HG03354 (cell line): ENCODE results near the gene FIS1.

Experiments
- ATAC-seq: cut with Tn5 transposase; IDR thresholded peaks from one replicate; pipeline ENCODE4 v1.9.1; 2021; ENCODE audit warnings: mild to moderate bottlenecking; ENCODE audit not compliant: unreplicated experiment, poor library complexity, severe bottlenecking

FIS1 gene

DNA sequence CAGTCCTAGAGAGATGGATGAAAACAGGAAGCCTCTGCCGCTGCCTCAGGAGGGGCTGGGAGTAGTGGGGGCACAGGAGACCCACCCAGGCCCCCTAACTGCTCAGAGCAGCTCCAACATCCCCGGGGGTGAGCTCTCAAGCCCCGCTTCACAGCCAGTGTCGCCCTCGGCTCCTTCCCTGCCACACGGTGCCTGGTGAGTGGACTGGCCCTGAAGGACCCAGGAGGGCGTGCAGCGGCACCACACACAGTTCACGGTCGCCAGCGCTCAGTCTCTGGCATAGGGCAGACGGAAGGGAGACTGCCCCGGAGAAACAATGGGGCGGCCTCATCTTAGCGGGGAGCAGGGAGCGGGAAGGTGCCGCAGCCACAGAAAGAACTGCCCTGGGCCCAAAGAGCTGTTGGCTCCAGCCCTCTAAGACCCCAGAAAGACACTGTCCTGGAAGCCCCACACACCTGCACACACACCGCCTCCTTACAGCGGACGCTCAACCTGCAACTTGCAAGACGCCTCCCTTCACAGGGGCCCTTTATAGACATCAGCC lies 8.5 kb downstream of the FIS1 start:
- ATAC-seq, result no peak

DNA sequence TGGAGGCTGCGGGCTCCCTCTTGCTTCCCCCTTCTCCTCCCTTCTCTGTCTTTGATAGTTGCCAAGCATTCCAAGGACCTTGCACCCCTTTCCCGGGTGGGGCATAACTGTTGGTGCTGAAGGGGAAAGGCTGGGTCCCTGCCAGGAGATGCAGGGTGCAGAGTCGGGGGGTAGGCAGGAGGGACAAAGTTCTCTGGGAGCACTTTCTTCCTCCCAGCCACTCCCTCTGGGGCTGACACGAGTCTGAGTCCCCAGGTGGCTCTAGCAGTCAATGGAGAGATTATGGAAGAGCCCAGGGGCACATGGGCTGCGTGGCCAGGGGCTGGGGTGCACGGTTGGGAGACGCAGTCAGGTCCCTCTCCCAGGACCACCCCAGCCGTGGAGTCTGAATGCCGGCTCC lies 9.4 kb downstream of the FIS1 start:
- no peak for ATAC-seq

DNA sequence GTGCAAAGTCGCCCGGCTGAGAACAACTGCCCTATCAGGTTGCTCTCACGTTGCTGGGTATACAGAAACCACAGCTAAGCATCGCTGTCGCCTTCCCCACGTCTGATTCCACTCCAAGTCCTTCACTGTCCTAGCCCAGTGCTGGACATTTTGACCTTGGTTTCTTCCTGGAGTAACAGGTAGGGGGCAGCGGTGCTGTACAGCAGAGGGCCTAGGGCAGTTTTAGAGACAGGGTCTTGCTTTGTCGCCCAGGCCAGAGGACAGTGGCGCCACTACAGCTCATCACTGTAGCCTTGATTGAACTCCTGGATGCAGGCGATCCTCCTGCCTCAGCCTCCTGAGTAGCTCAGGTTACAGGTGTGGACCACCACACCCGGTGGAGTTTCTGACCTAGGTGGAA lies 9.8 kb downstream of the FIS1 start:
- no peak for ATAC-seq

DNA sequence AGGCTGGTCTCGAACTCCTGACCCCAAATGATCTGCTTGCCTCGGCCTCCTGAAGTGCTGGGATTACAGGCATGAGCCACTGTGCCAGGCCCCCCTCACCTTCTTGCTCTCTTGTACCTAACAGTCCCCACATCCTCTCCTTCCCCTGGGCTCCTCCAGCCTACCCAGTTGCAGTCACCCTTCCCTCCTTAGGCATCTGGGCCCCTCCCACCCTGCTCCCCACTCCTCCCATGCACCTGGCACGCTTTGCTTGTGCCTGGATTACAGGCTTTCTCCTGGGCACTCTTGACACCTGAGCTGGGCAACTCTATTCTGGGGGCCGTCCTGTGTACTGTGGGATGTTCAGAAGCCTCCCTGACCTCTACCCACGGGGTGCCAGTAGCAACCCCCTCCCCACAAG lies 10.2 kb downstream of the FIS1 start:
- no peak for ATAC-seq

DNA sequence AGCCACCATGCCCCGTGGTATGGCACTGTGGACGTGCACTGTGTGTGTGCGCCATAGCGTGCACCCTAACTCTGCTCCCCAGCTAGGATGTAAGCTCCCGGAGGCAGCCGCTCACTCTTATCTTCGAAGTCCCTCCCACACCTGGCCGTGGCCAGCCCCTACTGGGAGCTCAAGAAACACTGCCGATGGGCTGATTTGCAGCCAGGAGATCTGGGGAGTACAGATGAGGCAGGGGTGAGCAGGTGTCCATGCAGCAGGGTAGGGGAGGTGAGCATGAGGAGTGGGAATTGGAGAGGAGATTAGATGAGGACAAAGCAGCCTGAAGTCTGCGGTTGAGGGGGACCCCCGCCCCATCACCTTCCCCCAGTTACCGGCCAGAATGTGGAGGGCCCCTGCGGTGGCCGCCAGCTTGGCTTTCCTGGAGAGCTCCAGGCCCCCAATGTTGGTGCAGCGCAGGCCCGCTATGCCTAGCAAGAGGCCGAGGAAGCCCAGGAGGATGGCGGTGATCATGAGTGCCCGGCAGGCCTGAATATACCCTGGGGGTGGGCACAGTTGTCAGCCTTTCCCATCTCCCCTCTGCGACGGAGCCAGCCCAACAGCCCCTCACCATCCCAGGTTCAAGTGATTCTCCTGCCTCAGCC lies 10.9 kb downstream of the FIS1 start:
- no peak for ATAC-seq

DNA sequence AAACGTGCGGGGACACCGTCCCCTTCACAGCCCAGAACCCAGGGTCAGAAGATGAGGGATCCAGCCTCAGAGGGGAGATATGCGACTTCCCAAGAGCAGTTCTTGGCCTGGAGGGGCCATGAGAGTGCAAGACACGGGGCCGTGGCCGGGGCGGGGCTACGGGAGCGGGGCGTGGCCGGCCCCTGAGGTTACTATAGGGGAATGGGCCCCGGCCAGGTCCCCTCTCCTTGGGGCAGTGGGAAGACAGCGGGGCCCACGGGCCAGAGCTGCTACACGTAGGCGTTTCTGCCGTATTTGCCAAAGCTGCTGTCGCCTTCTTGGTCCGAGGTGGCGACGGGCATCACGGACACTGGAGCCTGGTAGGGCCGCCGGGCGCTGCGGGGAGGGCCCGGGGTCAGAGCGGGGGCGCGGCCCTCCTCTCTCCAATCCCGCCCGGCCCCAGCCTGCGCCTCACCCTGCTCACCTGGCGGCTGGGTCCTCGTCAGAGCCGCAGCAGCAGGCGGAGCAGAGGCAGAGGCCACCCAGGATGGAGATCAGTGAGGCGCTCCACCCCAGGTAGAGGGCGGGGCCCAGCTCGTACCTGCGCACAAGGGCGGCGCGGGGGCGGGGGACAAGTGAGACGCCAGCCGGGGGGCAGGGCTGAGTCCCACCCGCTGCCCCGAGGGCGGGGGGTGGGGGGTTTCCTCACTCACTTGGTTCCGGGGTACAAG lies 12.6 kb downstream of the FIS1 start:
- no peak for ATAC-seq

DNA sequence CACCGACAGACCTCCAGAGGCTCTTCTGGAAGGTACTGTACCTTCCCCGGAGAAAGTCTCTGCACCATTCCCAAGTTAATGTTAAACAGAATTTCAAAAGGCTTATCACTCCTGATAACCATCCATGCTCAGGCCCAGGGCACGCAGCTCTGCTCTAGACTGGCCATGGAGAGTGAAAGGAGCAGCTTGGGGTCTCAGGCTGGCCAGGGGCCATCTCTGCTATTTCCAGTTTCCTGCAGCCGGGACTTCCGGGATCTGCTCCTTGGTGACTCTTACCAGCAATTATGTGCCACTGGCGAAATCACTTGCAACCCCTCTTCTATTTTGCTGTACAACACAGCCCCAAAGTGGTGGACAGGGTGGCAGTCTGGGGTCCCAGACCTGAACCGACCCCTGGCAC lies 13.2 kb downstream of the FIS1 start:
- ATAC-seq, result no peak

DNA sequence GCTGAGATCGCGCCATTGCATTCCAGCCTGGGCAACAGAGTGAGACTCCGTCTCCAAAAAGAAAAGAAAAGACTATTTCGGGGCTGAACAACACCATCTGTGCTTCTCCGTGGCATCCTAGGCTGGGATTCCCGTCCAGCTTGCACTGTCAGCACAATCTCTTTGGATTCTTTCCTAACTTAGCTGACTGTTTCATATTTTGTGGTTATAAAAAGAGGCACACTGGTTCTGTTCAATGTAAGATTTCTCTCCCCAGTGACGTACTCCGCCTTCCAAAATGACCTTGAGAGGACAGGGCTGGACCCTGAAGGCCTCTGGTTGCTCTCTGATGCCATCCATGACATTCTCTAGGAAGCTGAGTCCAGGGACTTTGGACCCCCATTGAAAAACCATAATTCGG lies 18.2 kb downstream of the FIS1 start:
- ATAC-seq, result no peak

DNA sequence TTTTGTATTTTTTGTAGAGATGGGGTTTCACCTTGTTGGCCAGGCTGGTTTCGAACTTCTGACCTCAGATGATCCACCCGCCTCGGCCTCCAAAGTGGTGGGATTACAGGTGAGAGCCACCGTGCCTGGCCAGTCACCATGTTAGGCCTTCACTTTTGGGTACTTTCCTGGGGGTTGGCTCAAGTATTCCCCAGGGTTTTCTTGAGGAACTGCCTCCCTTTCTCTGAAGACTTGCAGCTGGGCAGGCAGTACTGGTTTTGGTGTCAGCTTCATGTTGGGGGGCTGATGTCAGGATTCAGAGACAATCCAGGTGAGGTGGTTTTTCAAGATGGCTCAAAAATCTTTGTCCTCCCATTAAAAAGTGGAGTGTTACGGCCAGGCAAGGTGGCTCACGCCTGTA lies 19.2 kb downstream of the FIS1 start:
- no peak for ATAC-seq

DNA sequence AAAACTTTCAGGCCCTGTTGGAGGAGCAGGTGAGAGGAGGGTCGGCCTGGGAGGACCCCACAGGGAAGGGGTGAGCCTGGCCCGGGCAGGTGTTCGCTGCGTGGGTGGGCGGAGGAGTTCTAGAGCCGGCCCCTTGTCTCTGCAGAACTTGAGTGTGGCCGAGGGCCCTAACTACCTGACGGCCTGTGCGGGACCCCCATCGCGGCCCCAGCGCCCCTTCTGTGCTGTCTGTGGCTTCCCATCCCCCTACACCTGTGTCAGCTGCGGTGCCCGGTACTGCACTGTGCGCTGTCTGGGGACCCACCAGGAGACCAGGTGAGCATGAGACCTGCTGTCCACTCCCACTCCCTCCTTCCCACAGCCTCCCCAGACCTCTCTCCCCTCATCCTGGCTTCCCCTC lies 21.4 kb downstream of the FIS1 start:
- ATAC-seq, result no peak

DNA sequence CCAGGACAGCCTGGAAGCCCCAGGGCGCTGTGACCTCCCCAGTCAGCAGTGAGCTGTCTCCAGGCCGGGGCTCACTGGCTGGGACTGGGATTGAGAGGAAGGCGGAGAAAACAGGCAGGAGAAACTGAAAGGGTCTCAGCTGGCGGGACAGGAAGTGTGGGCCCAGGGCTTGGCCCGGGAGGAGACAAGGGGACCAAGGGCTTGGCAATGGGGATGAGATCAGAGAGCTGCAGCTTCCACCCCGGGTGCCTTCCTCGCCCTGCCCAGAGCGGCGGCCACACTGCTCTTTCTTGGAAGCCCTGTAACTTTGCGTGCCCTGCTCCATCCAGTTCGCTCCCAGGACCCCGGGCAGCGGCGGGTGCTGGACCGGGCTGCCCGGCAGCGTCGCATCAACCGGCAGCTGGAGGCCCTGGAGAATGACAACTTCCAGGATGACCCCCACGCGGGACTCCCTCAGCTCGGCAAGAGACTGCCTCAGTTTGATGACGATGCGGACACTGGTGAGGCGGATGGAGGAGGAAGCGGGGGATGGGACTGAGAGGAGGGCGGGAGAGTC lies 22.5 kb downstream of the FIS1 start:
- ATAC-seq, result no peak

DNA sequence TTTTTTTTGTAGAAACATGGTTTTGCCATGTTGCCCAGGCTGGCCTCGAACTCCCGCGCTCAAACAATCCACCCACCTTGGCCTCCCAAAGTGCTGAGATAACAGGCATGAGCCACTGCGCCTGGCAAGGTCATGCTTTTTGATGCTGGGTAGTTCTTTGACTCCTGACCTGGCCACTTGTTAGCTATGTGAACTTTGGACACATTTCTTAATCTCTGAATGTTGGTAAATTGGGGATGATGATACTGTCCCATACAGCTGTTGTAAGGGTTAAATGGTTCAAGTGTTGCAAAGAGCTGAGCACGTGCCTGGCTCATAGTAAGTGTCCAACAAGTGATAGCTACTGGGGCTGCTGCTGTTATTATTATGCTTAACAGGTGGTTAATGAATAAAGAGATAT lies 24.6 kb downstream of the FIS1 start:
- no peak for ATAC-seq

DNA sequence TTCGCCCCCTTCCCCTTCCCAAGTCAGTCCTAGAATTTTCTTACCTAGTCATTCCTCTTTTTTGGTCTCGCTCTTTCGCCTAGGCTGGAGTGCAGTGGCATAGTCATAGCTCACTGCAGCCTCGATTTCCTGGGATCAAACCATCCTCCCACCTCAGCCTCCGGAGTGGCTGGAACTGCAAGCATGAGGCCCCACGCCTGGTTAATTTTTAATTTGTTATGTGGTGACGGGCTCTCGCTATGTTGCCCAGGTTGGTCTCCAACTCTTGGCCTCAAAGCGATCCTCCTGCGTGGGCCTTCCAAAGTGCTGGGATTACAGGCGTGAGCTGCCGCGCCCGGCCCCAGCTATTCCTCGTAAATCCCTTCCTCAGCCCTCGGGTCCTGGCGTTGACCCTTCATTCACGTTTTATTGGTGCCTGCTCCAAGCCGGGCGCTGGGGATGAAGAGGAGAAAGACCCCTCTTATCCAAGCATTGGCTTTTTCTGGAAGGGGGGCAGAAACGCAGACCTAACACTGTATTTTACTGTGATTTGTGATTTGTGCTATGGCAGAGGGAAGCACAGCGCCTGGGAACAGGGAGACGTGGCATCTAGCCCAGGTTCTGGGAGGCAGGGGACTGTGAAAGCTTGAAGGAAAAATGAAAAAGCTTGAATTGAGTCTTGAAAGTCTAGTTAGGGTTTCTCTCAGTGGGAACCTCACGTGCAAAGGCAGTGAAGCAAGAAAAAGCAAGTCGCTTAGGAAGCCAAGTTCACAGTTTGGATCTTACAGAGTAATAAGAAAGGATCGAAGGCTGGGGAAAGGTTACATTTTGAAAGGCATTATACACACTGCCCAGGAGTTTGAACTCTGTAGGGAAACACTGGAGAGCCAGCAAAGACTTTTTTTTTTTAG lies 26.4 kb downstream of the FIS1 start:
- peak; percentile 26 for ATAC-seq

DNA sequence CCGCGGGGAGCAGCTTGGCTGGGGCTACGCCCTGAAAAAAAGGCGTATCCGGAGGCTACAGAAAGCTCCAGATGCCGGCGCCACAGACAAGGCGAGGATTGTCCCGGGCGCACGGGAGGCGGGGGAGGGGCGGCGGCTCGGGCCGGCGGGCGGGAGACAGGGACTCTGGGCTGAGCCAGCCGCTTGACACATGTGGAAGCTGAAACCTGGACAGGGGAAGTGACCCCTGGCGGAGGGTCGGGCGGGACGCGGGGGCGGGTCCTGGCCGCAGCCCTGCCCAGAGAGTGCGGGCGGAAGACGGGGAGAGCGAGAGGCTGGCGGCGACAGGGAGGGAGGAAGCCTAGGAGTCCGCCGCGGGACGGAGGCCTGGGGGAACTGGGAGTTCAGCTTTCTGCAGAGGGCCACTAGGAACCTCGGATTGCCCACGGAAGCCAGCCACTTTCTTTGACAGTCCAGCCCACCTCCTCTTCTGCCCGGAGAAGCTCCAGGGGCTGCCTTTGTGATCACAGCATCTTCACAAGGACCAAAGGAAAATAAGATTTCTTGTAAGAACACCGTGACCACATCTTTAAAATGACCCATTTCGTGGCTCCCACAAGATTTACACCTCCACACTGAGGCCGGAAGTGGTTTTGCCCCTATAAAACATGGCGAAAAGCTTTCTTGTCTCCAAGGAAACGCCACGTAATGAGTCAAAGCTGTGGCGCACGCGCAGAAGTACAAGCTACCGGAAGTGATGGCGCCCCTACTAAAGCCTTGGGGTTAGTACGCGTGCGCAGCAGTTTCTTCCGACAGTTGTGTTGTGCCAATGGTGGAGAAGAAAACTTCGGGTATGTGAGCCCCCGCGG lies 27.3 kb downstream of the FIS1 start, which contains the start of the genes PLOD3 and ZNHIT1:
TSS of gene PLOD3 (minus strand) at position 194 of the 848 bp plus-strand sequence. CDS start 307 bp downstream, outside the sequence.
TSS of gene ZNHIT1 (plus strand) at position 778 of the 848 bp plus-strand sequence. CDS start at position 809, 31 bp downstream.
- ATAC-seq, result peak; percentile 66

DNA sequence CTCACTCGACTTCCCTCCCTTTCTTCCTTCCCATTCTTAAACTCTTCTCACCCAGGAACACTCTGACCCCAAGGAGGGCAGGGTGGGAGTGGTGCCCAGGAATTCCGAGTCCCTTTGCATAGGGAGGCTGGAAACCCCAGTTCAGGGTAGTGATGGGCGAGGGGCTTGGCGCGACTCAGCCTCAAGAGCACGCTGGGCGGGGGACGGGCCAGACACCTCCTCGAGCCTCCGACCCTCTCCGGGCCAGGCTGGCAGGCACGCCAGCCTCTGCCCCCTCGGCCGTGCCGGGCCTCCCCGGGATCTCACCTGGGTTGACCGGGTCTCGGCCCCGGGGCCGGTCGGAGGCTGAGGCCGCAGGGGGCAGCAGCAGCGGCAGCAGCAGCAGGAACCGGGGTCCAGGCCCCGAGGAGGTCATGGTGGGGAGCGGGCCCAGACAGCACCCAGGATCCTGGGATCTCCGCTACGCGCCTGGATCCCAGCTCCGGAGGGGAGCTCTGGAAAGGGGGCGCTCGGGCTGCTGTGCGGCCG lies 28.0 kb downstream of the FIS1 start:
- ATAC-seq, result peak; percentile 24

DNA sequence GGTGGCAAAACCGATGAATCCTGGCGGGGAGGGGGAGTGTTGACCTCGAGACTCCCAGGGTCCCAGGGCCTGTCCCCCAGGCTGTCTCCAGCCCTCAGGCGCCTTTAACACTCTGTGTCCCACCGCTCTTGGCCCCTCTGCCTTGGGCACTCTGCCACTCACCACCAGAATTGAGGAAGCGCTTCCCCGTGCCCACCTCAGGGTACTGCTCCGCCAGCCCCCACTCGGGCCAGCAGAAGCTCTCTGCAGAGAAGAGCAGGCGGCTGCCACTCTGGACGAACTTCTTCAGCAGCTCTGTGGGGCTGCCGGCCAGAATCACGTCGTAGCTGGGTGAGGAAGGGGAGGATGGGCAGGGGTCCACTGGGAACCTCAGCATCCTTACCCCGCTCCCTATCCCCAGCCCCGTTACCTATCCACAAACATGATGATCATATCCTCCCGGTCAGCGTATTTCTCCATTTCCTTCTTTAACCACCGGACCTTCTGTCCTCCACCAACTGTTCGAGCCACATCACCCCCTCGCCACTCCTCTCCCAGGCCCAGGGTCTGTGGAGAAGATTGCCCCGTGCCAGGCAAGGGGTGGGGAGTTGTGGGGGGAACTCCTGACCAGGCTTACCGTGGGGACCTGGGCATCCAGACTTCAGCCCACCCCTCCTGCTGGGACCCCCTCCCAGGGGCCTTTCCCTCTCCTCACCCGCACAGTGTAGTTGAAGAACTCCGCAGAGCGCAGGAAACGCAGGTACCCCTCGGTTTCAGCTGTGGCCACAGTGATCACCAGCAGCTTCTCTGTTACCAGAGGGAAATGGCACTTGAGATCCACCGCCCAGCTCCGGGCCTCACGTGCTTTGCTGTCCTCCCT lies 28.7 kb downstream of the FIS1 start:
- ATAC-seq, result no peak

DNA sequence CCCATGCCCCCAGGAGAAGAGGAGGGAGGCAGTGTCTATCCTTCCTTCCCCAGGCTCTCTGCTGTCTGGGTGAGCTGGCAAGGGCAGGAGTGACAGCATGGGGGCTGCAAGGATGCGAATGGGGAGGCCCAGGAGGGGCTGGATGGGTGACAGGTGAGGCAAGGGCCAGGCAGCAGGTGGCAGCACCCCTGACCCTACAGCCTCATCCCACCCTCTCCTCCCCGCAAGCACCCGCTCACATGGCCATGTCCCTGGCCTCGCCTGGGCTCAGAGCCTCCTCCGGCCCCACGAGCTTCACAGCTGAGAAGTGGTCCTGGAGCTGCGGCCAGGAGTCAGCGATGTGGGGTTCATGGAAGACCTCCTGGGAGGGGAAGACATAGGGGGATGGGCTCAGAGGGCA lies 32.9 kb downstream of the FIS1 start:
- ATAC-seq, result no peak

DNA sequence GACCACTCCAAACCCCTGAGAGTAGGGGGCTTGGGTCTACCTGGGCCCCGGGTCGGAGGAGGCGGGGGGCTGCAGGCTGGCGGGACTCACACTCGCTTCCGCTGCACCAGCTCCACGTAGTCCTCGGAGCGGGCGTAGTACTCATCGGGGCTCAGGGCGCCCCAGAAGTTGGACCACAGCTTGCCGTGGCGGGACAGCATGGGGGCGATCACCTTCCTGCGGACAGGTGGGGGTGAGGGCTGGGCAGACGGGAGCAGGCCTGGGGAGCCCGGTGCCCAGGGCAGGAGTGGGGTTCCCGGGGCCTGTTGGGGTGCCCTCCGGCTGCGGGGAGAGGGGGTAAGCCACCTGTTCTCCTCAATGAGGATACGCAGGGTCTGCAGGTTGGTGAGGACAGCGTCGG lies 33.4 kb downstream of the FIS1 start:
- no peak for ATAC-seq
